AG04449 (cell line): ENCODE results near the gene EEF2.

Source experiments
- CTCF ChIA-PET: fragments of 350-600 bp; formaldehyde crosslinking; extraction: SDS; loops from one replicate; lab custom pipeline; 2021; ENCODE audit warnings: antibody characterized with exemption; lab: Yijun Ruan, JAX
- POLR2A ChIA-PET: fragments of 400-600, 350-600 bp; formaldehyde crosslinking; extraction: SDS; loops from one replicate; lab custom pipeline; 2020; ENCODE audit warnings: antibody characterized with exemption, inconsistent platforms; lab: Yijun Ruan, JAX
- DNase-seq: peaks from one replicate; pipeline ENCODE4 v3.0.0-alpha.2; 2010; ENCODE audit warnings: low read depth, low spot score
- H3K4me3 ChIP-seq: 2 replicates; pipeline ENCODE4 v1.5.1; 2011; ENCODE audit warnings: low read depth, mild to moderate bottlenecking, control low read depth, low read length
- CTCF ChIP-seq: IDR thresholded peaks from one replicate; pipeline ENCODE4 v1.5.1; 2011; ENCODE audit warnings: mild to moderate bottlenecking, moderate library complexity, low read length, control low read depth, inconsistent platforms; ENCODE audit not compliant: insufficient read depth; ENCODE audit errors: missing control alignments

Gene EEF2

GRCh38 chr19:3966051-3967017, 18.9 kb downstream of the EEF2 start:
- H3K4me3 ChIP-seq = no peak overlapping the region
- POLR2A ChIA-PET = interaction anchor here (3.3 to 6.1 kb wide), 2 partner anchors 9 to 16 kb away, joined by 17 to 266 read pairs; partner anchors contain the start of gene EEF2
- CTCF ChIA-PET = interaction anchor here (1.1 kb wide), 1 partner anchor 19 kb away, joined by 3 read pairs; the partner anchor contains the start of gene EEF2
- no peak for TF ChIP-seq CTCF
- no peak for DNase-seq

- DNase-seq = no peak
- POLR2A ChIA-PET = no interaction called here
- CTCF ChIA-PET = interaction anchor here (1.6 kb wide), 1 partner anchor 21 kb away, joined by 6 read pairs; no protein-coding TSS in a partner anchor
- no peak for TF ChIP-seq CTCF
- H3K4me3 ChIP-seq = no peak overlapping the region
Measured at GRCh38 chr19:3964256-3965194, 20.7 kb downstream of the EEF2 start.

GRCh38 chr19:3963458-3964255, 21.6 kb downstream of the EEF2 start:
- ChIA-PET CTCF (interaction anchor here (1.6 kb wide), 1 partner anchor 22 kb away, joined by 6 read pairs; no protein-coding TSS in a partner anchor), POLR2A (no interaction called here)
- H3K4me3 ChIP-seq = no peak overlapping the region
- no peak for TF ChIP-seq CTCF
- DNase-seq = no peak

- POLR2A ChIA-PET = no interaction called here
- H3K4me3 ChIP-seq = no peak overlapping the region
- CTCF ChIA-PET = interaction anchor here (1.5 kb wide), 1 partner anchor 25 kb away, joined by 5 read pairs; the partner anchor contains the start of gene EEF2
- no peak for DNase-seq
- no peak for TF ChIP-seq CTCF
Measured at GRCh38 chr19:3961007-3961406, 24.3 kb downstream of the EEF2 start.

- ChIA-PET POLR2A (interaction anchor here (1.3 kb wide), 1 partner anchor 9 kb away, joined by 3 read pairs; no protein-coding TSS in a partner anchor), CTCF (no interaction called here)
- no peak for TF ChIP-seq CTCF
- DNase-seq = no peak
- no peak overlapping the region for H3K4me3 ChIP-seq
Measured at GRCh38 chr19:3959766-3960131, 25.5 kb downstream of the EEF2 start.
